GM21367 (cell line): ENCODE results near the gene SEMA4C.
"Not testable (repeated sequence)": the region's sequence is repeated elsewhere in the genome, so short reads cannot be mapped to it uniquely, and the experiment has no call there.

Source experiments
- ATAC-seq: cut with Tn5 transposase; IDR thresholded peaks from one replicate; pipeline ENCODE4 v1.9.1; 2021; ENCODE audit not compliant: unreplicated experiment

SEMA4C gene

DNA sequence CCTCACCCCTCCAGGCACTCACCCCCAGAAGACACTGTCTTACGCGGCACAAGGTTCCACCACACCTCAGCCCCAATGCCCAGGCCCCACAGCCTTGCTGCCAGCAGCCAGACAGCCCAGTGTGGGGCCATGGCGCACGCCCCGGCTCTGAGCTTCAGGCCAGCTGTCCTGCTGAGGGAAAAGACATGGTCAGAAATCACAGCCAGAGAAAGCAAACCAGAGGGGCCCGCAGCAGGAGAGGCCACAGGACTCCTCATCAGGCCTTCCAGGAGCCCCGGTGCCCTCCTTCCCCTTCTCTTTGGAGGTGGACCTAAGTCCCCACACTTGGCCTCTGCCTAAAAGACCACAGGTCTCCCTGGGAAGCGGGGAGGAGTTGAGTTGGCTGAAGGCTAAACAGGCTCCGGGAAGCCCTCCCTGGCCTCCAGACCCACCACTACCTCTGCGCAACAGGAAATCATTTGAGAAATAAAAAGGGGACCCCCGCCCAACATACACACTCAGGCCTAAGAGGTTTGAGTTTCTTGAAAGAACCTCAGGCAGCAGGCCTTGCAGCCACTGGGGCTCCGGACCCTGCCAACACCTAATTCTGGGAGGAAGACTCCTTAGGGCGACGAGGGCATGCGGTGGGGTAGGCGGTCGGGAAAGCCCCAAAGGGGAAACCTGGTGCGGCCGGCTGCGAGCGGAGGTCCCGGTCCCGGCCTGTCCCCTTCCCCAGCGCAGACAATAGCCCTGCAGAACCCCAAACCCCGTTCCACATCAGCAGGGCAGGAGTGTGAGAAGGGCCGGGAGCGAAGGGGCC, 1.9 kb downstream of the SEMA4C start:
- ATAC-seq, result no peak

DNA sequence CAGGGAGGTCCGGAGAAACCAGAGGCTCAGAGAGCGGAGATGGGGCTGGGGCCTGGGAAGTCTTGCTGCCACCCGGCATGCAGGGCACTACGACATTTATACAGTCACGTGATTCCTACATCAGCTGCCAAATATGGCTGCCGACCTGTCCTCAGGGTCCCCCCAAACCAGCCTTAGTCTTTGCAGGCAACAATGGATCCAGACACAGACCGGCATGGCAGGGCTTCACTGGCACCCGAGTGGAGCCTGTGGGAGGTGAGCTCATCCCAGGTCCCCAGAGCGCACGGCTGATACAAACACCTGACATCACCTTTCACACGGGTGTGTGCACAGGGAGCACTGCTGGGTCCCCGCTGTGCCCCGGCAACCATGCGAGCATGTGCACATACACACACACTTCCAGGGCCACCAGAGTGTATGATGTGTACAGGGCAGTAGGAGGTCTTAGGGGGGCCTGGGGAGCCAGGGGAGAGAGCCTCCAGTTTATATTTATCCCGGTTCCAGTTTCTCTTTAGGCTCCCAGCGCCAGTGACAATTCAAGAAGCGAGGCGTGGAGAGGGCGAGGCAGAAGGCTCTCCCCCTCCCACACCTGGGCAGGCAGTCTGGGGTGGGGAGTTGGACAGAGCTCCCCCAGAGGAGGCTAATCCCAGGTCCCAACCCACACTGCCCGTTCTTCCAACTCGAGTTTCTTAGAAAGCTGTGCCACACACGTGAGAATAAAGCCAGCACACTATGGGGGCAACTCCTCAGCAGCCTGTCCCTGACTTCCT, 2.7 kb downstream of the SEMA4C start:
- ATAC-seq, result no peak

DNA sequence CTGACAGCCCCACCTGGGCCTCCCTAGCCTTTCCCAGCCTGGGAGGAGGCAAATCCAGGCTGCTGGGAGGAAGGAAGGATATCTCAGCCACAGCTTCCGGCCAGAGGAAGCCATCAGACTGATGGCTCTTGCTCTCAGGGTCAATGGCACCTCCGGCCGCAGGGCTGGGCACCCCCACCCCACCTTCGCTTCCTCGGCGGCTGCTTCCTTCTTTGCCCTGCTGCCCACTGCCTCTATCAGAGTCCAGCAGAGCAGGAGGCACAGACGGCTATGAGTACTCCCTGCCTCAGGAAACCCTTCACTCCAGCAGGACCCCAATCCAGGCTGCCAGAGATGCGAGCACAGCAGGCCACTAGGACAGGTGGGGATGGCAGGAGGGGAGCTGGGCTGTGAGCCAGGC, 3.3 kb downstream of the SEMA4C start:
- ATAC-seq, result no peak

DNA sequence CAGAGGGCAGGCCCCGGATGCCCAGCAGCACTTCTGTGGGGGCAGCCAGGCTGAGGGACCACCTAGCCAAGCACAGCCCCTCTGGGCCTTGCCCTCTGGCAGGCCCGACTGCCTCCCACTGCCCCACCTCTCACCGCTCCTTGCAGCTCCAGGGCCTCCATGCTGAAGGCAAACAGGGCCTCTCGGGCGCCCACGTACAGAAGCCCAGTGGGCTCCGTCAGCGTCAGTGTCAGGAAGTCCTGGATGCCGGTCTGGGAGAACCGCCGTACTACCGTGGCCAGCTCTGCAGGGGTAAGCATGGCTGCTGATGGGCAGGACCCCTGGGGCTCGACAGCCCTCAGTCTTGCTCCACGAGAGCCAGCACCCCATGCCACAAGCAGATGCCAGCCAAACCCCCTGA, 3.7 kb downstream of the SEMA4C start:
- no peak for ATAC-seq

DNA sequence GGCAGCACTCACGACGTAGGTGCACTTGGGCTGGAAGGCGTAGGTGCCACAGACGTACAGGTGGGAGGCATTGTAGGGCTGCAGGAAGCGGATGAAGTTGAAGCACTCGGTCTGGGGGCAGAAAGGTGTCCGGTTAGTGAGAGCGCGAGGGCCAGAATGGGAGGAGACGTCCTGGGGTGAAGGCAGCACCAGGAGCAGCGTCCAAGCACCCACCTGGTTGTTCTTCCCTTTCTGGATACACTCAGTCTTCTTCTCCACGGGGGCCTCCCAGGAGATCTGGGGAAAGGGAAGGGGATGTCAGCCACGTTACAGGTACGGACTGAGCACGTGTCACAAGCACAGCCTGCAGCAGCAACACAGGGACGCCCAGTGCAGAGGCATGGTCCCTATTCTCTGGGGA, 4.2 kb downstream of the SEMA4C start:
- ATAC-seq, result no peak

DNA sequence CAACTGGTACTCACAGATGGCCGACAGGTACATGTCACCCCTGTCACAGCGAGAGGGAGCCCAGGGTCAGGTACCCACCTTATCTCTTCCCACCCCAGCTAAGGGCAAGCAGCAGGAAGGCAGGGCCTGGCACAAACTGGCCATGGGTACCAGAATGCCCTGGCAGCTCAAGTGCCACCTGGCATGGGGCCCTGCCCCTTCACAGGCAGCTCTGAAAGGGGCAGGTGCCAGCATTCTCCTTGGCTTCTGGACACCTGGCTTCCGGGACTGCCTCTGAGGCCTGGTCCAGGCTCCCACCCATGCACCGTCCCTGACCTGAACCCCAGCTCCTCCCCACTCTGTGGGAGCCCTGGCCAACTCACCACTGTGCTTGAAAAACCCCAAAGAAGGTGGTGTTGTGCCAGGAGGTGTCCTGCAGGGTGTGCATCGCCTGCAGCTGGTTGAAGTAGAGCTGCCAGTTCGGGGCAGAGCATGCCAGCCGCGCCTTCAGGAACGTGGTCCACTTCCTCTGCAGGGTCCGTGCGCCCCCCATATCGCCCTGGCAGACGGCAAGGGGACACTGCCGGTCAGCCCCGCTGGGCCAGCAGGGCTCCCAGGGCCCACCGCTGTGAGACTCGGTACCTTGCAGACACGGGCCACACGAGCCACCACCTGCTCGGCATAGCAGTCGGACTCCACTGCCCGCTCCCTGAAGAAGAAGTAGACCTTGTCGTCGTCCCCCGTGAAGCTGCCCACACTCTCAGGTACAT, 5.4 kb downstream of the SEMA4C start:
- no peak for ATAC-seq

DNA sequence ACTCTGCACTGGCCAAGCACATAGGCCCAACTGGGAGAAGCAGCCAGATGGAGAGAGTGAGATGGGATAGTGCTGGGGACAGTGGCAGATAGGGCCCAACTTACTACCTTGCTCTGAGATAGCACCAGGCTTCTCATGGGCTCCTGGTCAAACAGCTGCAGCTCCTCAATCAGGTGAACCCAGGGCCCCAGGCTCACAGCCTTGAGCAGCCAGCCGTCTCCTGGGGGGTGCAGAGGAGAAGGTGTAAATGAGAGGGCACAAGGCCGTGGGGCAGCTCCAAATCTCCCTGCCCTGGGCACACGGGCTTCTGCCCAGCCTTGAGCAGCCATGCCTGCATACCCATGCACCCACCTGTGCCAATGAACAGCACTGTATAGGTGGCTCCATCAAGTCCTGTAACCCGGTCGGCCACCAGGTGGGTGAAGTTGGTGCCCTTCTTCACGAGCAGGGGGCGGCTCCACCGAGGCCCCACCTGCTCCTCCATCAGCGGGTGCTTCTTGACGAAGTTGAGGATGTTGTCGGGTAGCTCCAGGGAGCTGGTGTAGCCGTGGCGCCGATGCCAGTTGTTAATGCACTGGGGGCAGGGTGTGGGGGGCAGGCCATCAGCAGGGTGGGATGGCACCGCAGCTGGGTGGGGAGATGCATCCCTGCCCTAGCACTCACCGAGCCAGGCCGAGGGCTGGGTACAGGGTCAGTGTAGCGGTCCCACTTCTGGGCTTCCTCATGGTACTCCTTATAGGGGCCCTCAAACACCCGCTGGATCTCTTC, 6.1 kb downstream of the SEMA4C start:
- no peak for ATAC-seq

DNA sequence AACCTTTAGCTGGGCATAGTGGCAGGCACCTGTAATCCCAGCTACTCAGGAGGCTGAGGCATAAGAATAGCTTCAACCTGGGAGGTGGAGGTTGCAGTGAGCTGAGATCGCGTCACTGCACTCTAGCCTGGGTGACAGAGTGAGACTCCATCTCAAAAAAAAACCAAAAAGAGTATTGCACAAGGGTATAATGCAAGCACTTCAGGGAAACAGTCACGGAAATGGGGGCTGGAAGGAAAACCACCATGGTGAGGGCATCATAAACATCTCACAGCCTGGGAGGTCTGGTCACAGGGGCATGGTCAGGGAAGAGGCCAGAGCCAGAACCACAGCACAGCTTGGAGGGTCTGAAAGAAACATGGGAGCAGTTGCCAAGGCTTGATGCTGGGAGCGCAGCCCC, 6.8 kb downstream of the SEMA4C start:
- not testable (repeated sequence) for ATAC-seq

DNA sequence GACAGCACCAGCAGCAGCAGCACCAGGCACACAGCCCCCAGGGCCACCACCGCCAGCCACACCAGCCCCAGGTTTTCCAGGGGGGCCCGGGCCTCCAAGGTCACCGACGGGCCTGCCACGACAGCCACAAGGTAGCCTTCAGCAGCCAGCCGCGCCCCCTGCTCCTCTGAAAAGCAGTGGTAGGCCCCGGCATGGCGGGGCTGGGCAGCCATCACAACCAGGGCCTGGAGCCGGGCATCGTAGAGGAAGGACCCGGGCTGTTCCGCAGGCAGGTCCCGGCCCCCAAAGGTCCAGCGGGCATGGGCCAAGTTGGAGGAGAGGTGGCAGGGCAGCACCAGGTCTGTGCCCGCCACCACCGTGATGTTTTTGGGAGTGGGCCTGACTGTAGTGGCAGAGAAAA, 8.8 kb downstream of the SEMA4C start:
- ATAC-seq, result no peak

DNA sequence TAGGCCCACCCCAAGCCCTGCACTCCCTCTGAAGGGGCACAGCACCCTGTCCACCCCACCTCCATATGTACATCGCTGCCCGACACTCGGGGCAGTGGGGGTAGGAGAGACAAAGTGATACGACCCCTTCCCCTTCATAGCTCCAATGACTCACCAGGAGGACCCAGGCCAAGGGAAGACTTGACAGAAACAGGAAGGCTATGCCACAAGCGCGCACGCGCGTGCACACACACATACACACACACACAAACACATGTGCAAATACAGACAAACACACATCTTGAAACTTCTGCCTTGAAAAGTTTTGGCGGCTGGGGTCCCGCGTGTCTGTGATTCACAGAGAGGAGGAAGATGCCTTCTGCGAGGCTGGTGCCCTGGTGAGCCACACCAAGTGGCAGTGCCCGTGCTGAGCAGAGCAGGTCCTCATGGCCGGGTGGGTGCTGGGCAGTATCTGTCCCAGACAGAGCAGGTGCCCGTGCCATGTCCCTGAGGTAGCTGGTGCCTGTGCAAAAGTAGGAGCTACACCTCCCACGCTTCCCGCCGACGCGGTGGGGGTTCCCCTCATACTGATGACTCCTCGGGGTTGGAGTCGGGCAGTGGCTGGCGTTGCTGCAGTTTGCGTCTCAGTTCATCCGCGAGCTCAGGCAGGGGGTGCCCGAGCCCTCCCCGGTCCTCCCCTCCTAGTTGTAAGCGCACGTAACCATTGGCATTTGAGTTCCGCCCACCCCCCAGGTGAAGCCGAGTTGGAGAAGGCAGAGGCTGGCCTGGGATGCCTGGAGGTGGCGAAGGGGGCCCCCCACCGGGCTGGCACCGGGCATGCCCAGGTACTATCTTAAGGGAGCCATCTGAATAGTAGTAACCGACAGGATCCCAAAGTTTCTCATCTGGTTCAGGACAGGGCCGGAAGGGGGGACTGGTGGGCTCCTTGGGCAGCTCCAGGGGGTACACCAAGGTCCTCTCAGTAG, 9.5 kb downstream of the SEMA4C start:
- no peak for ATAC-seq

DNA sequence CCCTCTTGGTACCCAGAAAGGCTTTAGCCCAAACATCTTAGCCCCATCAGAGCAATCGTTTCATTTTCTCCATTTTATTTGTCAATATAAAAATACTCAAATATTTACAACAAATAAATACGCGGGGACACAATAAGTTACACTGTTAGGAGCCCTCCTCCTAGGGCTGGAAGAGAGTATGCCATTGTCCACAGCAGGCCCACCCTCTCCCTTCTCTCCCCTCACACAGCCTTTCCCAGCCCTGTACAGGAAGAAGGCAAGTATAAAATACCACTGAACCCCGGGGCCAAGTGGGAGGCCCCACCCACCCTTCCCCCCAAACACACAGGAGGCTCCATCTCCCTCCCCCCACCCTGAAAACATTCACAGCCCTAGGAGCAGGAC, 10.2 kb downstream of the SEMA4C start:
- no peak for ATAC-seq

DNA sequence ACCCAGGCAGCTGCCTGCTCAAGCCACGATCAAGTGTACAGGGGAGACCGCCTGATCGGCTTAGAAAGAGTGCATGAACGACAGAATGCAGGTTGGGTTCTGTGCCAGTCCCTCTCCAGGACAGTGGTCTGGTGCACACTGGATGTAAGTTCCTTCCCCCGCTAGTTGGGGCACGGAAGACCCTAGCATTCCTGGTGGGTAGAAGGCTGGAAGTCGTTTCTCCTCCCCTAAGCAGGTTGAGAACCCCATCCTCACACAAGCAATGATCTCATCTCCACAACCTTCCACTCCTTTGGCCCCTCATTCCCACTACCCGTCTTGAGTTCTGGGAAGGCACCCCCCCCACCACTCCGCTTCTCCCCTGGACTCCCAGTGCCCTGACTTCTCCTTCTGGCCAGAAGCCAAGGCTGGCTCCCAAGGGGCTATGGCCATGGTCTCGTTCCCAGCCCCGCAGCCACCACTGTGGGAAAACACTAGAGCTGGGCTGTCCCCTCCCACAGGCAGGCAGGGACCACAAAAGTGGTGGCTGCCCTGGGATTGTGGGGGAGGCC, 10.7 kb downstream of the SEMA4C start:
- no peak for ATAC-seq

DNA sequence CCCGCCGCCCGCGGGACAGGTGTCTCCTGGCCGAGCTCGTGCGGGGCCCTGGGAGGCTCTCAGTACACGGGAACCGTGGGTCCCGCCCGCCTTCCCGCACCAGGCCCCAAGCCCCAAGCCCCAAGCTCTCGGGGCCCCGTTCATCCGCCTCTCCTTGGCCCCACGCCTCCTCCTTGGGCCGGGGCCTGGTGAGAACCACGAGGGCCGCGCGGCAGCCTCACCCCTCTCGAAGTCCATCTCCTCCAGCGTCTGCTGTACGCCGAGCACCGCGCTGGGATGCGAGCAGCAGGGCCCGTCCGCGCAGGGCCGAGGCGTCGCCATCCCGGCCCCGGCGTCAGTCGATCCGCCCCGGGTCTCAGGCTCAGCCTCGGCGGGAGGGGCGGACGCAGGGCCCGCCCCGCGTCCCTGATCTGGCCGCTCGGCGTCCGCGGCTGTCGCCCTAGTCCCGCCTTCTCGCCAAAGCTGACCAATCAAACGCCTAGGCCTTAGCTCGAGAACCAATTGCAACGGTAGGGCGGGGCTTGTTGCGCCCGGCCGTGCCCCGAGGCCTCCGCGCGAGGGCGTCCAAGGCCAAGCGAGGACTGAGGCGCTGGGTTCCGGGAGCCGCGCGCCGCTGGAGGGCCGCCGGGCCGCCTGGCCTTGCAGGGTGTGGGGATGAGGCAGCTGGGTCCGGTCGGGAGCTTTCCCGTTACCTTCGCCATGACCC, 12.1 kb downstream of the SEMA4C start, which contains the start of gene ANKRD39:
Gene ANKRD39, minus strand, starts transcription at position 350 of the 706 bp plus-strand sequence. Its CDS starts 29 bp downstream, at position 321.
- peak; percentile 85 for ATAC-seq

DNA sequence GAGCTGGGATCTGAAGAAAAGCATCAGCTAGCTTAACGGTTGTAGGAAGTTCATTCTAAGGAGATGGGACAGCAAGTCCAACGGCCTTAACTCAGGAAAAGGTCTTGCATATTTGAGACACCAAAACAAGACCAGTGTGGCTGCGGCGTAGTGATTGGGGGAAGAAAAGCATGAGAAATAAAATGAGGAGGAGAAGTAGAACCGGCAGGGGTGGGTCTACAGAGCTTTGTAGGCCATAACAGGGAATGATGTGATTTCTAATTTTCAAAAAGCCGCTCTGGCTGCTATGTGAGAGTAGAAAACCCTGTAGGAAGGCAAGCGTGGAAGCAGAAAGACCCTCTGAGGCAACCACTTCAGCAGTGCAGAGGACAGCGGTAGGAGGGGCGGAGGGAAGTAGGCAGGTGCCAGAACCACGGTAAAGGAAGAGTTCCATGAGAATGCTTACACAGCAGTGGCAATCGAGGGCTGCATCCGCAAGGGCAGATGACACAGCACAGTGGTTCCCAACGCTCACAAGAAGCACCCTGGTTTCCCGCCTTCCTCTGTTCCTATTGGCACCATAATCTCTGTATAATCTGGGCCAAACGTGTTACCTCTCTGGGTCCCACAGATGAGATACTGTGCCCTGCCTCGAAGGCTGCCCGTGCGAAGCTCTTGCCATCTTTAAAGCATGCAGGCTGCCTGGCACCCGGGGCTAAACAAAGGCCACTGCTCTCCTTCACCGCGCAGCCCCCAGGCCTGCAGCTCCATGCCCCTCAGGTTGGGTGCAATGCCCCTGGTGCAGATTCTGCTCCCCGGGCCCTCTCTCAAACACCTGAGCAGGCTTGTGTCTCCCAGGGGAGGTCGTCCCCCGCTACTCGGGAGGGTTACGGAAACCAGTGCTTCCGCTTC, 12.9 kb downstream of the SEMA4C start:
- ATAC-seq, result peak; percentile 23

DNA sequence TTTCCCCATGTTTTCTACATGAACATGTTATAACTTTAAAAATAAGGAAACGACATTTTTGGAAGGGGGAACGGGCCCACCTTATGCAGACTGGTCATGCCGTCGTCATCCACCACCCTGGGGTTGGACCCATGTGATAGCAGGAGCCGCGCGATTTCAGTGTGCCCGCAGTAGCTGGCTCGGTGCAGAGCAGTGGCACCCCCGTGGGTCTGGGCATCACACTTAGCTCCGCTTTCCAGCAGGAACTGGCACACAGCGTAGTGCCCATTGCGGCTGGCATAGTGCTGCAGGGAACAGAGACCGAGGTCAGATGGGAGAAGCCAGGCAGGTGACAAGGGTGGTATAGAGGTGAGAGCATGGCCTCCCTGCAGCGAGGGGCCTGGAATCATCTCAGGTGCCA, 16.6 kb downstream of the SEMA4C start:
- ATAC-seq, result no peak

DNA sequence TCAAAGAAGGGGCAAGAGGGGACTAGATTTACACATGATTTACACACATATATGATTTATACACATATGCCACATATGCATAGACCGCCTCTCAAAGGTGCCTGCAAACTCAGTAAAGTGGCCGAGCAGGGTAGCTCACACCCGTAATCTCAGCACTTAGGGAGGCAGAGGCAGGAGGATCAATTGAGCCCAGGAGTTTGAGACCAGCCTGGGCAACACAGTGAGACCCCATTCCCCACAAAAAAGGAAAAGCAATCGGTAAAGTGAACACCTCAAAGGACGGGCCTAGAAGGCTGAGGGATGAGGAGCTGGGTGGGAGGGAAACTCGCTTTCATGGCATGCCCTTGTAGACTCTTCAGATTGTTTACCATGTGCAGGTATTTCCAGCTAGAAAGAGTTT, 17.2 kb downstream of the SEMA4C start:
- ATAC-seq, result no peak

DNA sequence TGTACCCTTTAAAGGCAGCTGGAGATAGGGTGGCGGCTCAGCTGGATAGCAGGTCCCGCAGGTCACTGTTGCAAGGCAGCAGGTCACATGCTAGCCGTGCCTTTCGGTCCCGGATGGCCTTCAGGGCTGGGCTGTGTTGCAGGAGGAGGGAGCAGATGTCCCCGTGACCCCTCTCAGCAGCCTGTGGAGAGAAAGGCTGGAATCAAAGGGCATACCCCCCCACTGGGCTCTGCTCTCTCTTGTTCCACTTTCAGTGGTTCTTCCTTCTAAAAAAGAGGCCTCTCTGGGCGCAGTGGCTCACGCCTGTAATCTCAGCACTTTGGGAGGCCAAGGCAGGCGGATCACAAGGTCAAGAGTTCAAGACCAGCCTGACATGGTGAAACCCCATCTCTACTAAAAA, 21.6 kb downstream of the SEMA4C start:
- no peak for ATAC-seq

DNA sequence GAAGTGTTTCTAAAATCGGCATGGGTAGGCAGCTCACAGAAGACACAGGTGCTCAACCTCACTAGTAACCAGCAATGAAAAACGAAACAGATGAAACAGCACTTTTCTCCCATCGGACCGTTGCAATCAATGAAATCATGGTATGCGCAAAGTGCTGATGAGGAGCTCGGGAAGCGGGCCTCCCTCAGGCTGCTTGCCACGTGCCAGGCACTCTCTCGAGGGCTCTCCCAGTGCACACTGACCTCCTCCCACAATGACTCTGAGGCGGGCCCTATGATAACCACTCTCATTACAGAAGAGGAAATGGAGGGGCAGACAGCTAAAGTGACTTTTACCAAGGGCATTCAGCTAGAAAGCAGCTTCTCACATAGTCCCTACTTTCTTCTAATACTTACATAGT, 22.3 kb downstream of the SEMA4C start:
- no peak for ATAC-seq
